Adipocyte (in vitro differentiated cells): ENCODE results near the gene RANBP9.

ENCODE experiments used
- DNase-seq: peaks from one replicate; pipeline ENCODE4 v3.0.0-alpha.2; 2015; ENCODE audit warnings: low read depth
- H3K27me3 ChIP-seq: replicated peaks from 2 replicates; pipeline ENCODE4 v1.7.0; 2013; ENCODE audit warnings: mild to moderate bottlenecking, low read length, moderate library complexity; ENCODE audit not compliant: control insufficient read depth, insufficient read depth
- H3K36me3 ChIP-seq: 2 replicates; pipeline ENCODE4 v1.7.0; 2013; ENCODE audit warnings: low read length, mild to moderate bottlenecking, moderate library complexity; ENCODE audit not compliant: control insufficient read depth, insufficient read depth, severe bottlenecking
- H3K4me1 ChIP-seq: 2 replicates; pipeline ENCODE4 v1.7.0; 2013; ENCODE audit warnings: mild to moderate bottlenecking, low read length, moderate library complexity; ENCODE audit not compliant: control insufficient read depth, insufficient read depth
- H3K4me3 ChIP-seq: 2 replicates; pipeline ENCODE4 v1.7.0; 2013; ENCODE audit warnings: mild to moderate bottlenecking, low read length, moderate library complexity
- H3K9ac ChIP-seq: 2 replicates; pipeline ENCODE4 v1.7.0; 2013; ENCODE audit warnings: mild to moderate bottlenecking, low read length, moderate library complexity
- H3K9me3 ChIP-seq: 2 replicates; pipeline ENCODE4 v1.7.0; 2013; ENCODE audit warnings: mild to moderate bottlenecking, low read length, moderate library complexity; ENCODE audit not compliant: control insufficient read depth

RANBP9 gene

GRCh38 chr6:13663986-13664385, 47.6 kb downstream of the RANBP9 start:
- Histone ChIP-seq H3K9ac (no peak overlapping the region), H3K36me3 (no peaks in the 10 kb centered on the region), H3K4me1 (peaks cover 58% of the 10 kb centered on the region), H3K9me3 (no peaks in the 10 kb centered on the region), H3K4me3 (no peak overlapping the region), H3K27me3 (no peaks in the 10 kb centered on the region)
- DNase-seq: no peak

- H3K9ac ChIP-seq: no peak overlapping the region
- H3K36me3 ChIP-seq: no peaks in the 10 kb centered on the region
- no peak for DNase-seq
- no peak overlapping the region for H3K4me3 ChIP-seq
- H3K9me3 ChIP-seq: no peaks in the 10 kb centered on the region
- peaks cover 59% of the 10 kb centered on the region for H3K4me1 ChIP-seq
- no peaks in the 10 kb centered on the region for H3K27me3 ChIP-seq
These were observed 48.8 kb downstream of the RANBP9 start for GRCh38 chr6:13662651-13663334.

DNA sequence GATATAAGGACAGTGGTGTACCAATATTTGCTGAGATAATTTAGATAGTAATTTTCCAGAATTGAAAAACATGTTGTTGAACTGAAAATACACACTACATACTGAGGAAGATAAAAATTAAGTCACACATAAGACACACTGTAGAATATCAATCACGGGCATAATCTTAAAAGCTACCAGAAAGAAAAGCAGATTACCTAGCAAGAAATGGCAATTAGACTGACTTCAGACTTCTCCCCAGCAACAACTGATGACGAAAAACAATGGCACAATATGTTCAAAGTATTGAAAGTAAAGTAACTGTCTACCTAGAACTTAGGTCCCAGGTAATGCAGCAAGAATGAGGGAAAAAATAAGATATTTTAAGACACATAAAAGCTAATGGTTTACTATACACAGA, 50.0 kb downstream of the RANBP9 start:
- no peaks in the 10 kb centered on the region for H3K27me3 ChIP-seq
- H3K4me3 ChIP-seq: no peak overlapping the region
- H3K36me3 ChIP-seq: peaks cover 4% of the 10 kb centered on the region
- no peak overlapping the region for H3K9ac ChIP-seq
- peaks cover 47% of the 10 kb centered on the region for H3K4me1 ChIP-seq
- DNase-seq: no peak
- no peaks in the 10 kb centered on the region for H3K9me3 ChIP-seq

GRCh38 chr6:13660893-13661292, 50.7 kb downstream of the RANBP9 start:
- Histone ChIP-seq H3K4me1 (peaks cover 40% of the 10 kb centered on the region), H3K9me3 (no peaks in the 10 kb centered on the region), H3K36me3 (peaks cover 7% of the 10 kb centered on the region), H3K4me3 (no peak overlapping the region), H3K9ac (no peak overlapping the region), H3K27me3 (no peaks in the 10 kb centered on the region)
- DNase-seq: no peak

DNA sequence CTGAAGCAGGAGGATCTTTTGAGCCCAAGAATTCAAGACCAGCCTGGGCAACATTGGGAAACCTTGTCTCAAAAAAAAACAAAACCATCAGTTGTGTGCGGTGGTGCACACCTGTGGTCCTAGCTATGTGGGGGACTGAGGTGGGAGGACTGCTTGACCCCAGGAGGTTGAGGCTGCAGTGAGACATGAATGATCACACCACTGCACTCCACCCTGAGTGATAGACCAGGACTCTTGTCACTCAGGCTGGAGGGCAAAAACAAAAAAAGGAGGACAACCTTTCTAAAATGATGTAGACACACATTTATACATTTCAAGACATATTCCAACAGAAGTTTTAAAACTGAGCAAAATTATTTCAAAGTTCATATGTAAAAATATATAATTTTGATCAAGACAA, 51.4 kb downstream of the RANBP9 start:
- DNase-seq: no peak
- Histone ChIP-seq H3K27me3 (no peaks in the 10 kb centered on the region), H3K9me3 (no peaks in the 10 kb centered on the region), H3K9ac (no peak overlapping the region), H3K4me1 (peaks cover 40% of the 10 kb centered on the region), H3K4me3 (no peak overlapping the region), H3K36me3 (peaks cover 7% of the 10 kb centered on the region)

- no peak overlapping the region for H3K9ac ChIP-seq
- peaks cover 16% of the 10 kb centered on the region for H3K4me1 ChIP-seq
- no peak for DNase-seq
- H3K36me3 ChIP-seq: peaks cover 20% of the 10 kb centered on the region
- H3K9me3 ChIP-seq: no peaks in the 10 kb centered on the region
- H3K27me3 ChIP-seq: no peaks in the 10 kb centered on the region
- H3K4me3 ChIP-seq: no peak overlapping the region
These were observed 55.9 kb downstream of the RANBP9 start for GRCh38 chr6:13655700-13656099.

GRCh38 chr6:13654496-13654895, 57.1 kb downstream of the RANBP9 start:
- H3K9me3 ChIP-seq: no peaks in the 10 kb centered on the region
- H3K36me3 ChIP-seq: peaks cover 26% of the 10 kb centered on the region
- no peak overlapping the region for H3K4me3 ChIP-seq
- H3K4me1 ChIP-seq: peaks cover 7% of the 10 kb centered on the region
- H3K9ac ChIP-seq: no peak overlapping the region
- no peaks in the 10 kb centered on the region for H3K27me3 ChIP-seq
- no peak for DNase-seq

DNA sequence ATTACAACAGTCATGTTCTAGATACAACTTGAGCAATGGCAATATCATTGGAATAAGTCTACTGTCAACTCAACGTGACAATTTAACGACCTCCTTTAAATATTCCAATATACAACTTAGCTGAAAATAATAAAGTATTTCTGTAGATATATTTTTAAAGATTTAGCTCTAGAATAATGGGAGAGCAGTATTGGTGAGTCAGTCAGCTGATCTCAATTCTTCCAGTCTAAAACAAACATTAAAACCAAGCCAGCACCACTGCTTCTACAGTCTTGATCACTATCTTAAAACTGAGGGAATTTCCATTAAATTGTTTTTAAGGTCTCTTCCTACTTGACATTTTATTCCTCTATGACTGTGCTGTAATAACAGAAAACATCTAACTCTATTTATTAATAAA, 58.3 kb downstream of the RANBP9 start:
- DNase-seq: peak; percentile 56
- Histone ChIP-seq H3K36me3 (peaks cover 29% of the 10 kb centered on the region), H3K4me1 (no peaks in the 10 kb centered on the region), H3K9me3 (no peaks in the 10 kb centered on the region), H3K9ac (no peak overlapping the region), H3K27me3 (no peaks in the 10 kb centered on the region), H3K4me3 (no peak overlapping the region)

DNA sequence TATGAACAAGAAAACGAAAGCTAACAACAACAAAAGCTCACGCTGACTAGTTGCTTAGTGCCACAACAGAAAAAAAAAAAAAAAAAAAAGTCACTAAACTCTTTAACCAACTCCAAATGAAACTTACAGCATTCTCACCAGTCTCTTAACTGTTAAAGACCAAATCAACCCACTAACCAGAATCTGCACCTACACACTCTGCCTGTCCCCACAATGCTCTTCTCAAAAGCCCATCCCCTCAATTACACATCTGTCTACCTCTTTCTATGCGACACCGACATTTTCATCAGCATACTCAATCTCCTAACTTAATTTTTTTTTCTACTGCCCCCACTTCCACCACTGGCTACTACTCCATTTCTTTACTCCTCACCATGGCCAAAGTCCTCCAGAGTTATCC, 62.2 kb downstream of the RANBP9 start:
- no peak for DNase-seq
- Histone ChIP-seq H3K4me1 (no peaks in the 10 kb centered on the region), H3K4me3 (no peak overlapping the region), H3K9ac (no peak overlapping the region), H3K36me3 (peaks cover 34% of the 10 kb centered on the region), H3K27me3 (no peaks in the 10 kb centered on the region), H3K9me3 (no peaks in the 10 kb centered on the region)

- H3K4me1 ChIP-seq: no peaks in the 10 kb centered on the region
- H3K36me3 ChIP-seq: peaks cover 39% of the 10 kb centered on the region
- no peaks in the 10 kb centered on the region for H3K27me3 ChIP-seq
- no peak overlapping the region for H3K4me3 ChIP-seq
- no peak for DNase-seq
- H3K9ac ChIP-seq: no peak overlapping the region
- no peaks in the 10 kb centered on the region for H3K9me3 ChIP-seq
These were observed 62.8 kb downstream of the RANBP9 start for GRCh38 chr6:13648850-13649249.

GRCh38 chr6:13643125-13643524, 68.5 kb downstream of the RANBP9 start:
- no peak for DNase-seq
- peaks cover 50% of the 10 kb centered on the region for H3K36me3 ChIP-seq
- no peaks in the 10 kb centered on the region for H3K9me3 ChIP-seq
- no peaks in the 10 kb centered on the region for H3K27me3 ChIP-seq
- peaks cover 11% of the 10 kb centered on the region for H3K4me1 ChIP-seq
- no peak overlapping the region for H3K9ac ChIP-seq
- no peak overlapping the region for H3K4me3 ChIP-seq

- peaks cover 11% of the 10 kb centered on the region for H3K4me1 ChIP-seq
These were observed 70.3 kb downstream of the RANBP9 start for GRCh38 chr6:13641315-13641714.

More at GRCh38 chr6:13641315-13641714, 70.3 kb downstream of the RANBP9 start:
- DNase-seq: peak; percentile 72
- peaks cover 66% of the 10 kb centered on the region for H3K36me3 ChIP-seq
- H3K9me3 ChIP-seq: no peaks in the 10 kb centered on the region
- H3K4me3 ChIP-seq: peak overlapping the region; percentile 11
- peak overlapping the region; percentile 41 for H3K9ac ChIP-seq
- no peaks in the 10 kb centered on the region for H3K27me3 ChIP-seq
